GM10248 (cell line): ENCODE results near the gene B3GNT9.

Source experiments
- CTCF ChIA-PET: fragments of 300-600 bp; sonication (Branson Sonifier 250); formaldehyde crosslinking; extraction: SDS; loops from one replicate; lab custom pipeline; 2021; ENCODE audit warnings: antibody characterized with exemption; lab: Yijun Ruan, JAX
- POLR2A ChIA-PET: fragments of 350-650 bp; sonication (Branson Sonifier 250); formaldehyde crosslinking; extraction: SDS; loops from one replicate; lab custom pipeline; 2020; ENCODE audit warnings: antibody characterized with exemption; lab: Yijun Ruan, JAX
- DNase-seq: peaks from one replicate; pipeline ENCODE4 v3.0.0; 2012; ENCODE audit errors: extremely low spot score
- TF ChIP-seq, protein P1 (sequence below): IDR thresholded peaks from 2 replicates; pipeline ENCODE4 v1.5.1; 2012; ENCODE audit warnings: mild to moderate bottlenecking, low read depth; ENCODE audit errors: extremely low read depth, missing control alignments, control extremely low read depth

B3GNT9 gene

DNA sequence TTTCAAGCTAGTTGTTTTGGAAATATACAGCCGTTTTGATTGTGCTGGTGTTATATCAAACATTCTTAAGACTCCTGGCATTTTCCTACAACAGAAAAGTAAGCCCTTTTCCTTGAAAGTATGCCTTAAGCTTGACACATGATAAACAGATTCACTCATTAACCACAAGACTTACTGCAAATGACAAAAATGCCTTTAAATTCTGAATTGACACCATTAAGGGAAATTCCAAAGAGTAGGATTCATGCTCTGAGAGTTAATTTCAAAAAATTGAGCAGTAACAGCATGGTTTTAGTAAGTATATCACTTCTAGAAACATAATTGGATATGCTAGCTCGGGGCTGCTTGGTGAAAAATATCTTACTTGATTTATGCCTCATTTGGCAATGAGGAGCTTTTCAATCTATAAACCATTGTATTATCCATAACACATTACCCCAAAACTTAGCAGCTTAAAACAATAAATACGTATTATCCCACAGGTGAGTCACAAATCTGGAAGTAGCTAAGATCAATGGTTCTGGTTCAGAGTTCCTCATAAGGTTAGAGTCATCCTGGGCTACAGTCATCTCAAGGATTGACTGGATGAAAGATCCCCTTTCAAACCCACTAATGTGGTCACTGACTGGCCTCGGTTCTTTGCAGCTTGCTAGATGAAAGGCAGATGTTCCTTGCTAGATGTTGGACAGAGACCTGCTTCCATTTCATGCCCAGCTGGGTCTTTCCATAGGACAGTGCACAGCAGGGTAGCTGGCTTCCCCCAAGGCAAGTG, 49.3 kb downstream of the B3GNT9 start:
- ChIA-PET CTCF (interaction anchor here (0.7 to 10.0 kb wide), 38 partner anchors 8 to 206 kb away, joined by 3 to 169 read pairs (median 4); partner anchors contain the start of genes B3GNT9, CBFB, CES3 and PHAF1), POLR2A (interaction anchor here (0.8 kb wide), 1 partner anchor 140 kb away, joined by 3 read pairs; the partner anchor contains the start of gene CES3)
- TF ChIP-seq, protein P1, sequence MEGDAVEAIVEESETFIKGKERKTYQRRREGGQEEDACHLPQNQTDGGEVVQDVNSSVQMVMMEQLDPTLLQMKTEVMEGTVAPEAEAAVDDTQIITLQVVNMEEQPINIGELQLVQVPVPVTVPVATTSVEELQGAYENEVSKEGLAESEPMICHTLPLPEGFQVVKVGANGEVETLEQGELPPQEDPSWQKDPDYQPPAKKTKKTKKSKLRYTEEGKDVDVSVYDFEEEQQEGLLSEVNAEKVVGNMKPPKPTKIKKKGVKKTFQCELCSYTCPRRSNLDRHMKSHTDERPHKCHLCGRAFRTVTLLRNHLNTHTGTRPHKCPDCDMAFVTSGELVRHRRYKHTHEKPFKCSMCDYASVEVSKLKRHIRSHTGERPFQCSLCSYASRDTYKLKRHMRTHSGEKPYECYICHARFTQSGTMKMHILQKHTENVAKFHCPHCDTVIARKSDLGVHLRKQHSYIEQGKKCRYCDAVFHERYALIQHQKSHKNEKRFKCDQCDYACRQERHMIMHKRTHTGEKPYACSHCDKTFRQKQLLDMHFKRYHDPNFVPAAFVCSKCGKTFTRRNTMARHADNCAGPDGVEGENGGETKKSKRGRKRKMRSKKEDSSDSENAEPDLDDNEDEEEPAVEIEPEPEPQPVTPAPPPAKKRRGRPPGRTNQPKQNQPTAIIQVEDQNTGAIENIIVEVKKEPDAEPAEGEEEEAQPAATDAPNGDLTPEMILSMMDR: no peak
- no peak for DNase-seq

DNA sequence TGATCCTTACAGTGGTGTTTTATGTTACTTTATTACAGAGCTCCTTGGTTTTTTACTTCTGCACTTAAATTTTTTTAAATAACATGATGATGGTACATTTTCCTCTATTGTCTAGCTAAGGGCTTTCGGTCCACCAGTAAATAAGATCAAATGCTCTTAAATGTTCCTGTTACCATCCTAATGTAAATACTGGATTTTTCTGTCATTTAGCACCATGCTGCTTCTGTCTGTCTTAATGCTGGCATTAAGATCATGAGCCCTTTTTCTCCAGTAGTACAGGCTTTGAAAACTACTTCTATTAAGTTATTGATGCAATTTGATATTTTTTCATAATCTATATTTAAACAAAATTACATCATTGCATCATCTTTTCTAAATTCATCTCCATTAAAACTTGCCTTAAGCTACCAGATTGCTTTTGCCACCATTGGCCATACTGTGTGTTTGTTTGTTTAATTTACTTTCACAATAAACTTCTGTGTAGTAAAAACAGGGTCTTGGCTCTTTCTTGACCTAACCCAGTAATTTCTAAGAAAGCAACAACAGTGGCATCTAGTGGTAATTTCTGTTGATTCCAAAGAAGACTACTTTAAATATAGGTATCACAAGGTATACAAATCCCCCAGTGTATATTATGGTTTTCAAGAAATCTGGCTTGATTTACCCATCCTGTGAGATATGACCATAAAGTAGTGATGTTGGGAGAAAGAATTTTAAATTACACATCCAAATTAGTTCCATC, 50.1 kb downstream of the B3GNT9 start:
- CTCF ChIA-PET: interaction anchor here (0.8 to 10.0 kb wide), 38 partner anchors 8 to 205 kb away, joined by 3 to 169 read pairs (median 4); partner anchors contain the start of genes B3GNT9, CBFB and PHAF1
- TF ChIP-seq, protein P1: no peak
- POLR2A ChIA-PET: no interaction called here
- no peak for DNase-seq

DNA sequence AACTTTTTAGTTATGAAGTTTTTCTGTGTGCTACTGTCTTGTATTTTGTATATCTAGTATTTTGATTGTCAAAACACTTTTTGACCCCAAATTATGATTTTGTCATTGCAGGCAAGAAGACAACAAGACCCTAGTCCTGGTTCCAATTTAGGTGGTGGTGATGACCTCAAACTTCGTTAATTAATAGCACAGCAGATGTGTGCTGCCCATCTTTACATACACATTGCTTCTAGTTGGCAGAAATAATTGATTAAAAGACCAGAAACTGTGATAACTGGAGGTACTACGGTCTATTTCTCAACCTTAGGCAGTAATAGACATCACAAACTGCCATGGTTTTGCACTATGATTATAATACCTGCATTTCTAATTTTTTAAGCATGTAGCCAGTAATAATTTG, 52.2 kb downstream of the B3GNT9 start:
- DNase-seq: no peak
- ChIA-PET CTCF (interaction anchor here (0.9 to 10.0 kb wide), 7 partner anchors 18 to 139 kb away, joined by 3 to 169 read pairs (median 3); no protein-coding TSS in a partner anchor), POLR2A (no interaction called here)
- TF ChIP-seq, protein P1: no peak
